HG02970 (cell line): ENCODE data around the gene ACOT4.
"Not testable (repeated sequence)": the region's sequence is repeated elsewhere in the genome, so short reads cannot be mapped to it uniquely, and the experiment has no call there.

Experiments used
- ATAC-seq: cut with Tn5 transposase; IDR thresholded peaks from one replicate; pipeline ENCODE4 v1.9.1; 2021; ENCODE audit warnings: mild to moderate bottlenecking, moderate library complexity, moderate number of reproducible peaks; ENCODE audit not compliant: unreplicated experiment, low FRiP score

Gene ACOT4

DNA sequence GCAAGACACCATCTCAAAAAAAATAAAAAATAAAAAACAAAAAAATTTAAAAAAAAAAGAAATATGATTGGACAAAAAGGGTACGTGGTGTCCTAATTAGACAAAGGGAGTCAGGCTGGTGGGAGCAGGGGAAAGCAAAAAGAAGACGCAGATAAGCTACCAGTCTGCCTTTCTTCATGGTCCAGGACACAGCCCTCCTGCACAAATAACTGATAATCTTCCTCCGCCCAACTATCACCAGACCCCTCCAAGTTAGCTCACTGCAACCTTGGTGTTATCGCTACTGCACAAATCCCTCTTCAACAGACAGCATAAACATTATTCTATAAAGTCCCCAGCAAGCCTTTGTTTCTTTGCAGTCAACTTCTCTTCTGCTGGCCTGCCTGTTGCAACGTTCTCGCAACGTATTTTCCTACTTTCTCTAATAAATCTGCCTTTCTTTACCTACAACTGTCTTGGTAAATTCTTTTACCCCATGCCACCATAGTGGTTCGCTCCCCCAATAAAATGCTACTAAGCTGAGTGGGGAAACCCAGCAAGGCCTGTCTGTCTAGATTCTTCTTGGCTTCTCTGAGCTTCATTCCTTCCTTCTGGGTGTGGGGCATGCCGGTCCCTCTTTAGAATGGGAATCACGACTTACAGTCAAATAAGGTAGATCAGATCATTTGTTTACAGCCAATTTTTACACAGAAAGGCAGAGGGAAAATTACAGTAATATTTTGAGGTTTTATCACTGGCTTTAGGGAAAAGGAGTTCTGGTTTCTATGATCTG is 38.5 kb downstream of the ACOT4 start:
- ATAC-seq, result no peak

DNA sequence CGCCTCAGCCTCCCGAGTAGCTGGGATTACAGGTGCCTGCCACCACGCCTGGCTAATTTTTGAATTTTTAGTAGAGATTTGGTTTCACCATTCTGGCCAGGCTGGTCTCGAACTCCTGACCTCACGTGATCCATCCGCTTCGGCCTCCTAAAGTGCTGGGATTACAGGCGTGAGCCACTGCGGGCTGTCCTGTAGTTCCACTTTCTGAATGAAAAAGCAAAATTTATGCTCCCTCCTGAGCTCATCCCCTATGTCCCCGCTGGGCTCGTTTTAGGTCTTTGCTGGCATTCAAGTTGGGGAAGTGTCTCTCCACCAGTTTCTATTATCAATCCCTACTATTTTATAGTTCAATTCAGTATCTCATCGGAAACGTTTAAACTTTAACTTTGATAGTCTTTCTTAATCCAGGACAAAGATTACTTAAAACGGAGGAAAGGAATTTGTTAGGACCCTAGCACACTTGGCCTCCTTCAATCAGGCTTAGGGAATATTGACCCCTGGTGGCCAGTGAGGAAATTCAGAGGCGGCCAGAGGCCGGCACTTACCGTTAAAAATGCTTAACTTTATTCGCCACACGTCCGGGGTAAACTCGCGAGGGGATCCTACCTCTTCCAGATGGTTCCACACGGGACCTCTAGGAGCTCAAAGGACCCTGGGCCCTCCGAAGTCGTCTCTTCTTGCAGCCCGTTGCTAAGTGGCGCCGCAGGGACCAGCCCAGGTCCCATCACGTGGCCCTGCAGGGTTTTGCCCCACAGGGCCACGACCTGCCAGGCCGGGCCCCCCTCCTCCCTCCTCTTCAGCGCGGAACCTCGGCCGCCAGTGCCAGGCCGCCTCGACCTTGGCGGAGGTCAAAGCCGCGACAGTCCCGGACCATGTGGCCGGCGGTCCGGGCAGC is 41.7 kb downstream of the ACOT4 start:
- ATAC-seq, result no peak

DNA sequence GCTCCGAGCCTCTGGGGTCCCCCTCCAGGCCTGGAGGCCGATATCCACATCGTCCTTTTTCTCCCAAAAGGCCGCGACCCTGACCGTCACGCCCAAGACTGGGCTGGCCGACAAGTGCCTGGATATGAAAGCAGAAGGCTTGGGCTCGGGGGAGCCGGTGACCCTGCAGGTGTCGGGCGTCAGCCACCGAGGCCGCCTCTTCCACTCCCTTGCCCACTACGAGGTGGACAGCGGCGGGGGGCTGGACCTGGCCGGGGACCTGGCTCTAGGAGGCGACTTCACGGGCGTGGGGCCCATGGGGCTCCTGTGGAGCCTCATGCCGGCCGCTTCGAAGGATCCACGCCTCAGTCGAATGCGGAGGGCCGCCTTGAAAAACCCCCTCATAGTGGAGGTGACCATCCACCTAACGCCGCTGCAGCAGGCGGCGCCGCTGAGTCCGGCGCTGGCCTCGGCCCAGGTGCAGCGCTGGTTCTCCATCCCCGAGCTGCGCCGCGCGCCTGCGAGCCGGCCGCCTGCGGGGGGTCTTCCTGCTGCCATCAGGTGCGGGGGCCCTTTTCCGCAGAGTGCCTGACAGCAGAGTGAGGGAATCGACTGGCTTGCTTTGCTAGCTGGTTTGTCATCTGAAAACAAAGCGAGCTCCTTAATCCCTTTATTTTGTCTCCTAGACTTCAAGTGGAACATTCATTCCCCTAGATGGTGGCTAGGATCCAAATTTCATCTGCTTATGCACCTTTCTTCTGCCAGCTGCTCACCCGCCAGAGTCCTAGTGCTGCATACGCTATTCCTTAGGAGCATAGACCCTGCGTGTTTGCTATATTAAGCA is 42.5 kb downstream of the ACOT4 start:
- ATAC-seq, result no peak

DNA sequence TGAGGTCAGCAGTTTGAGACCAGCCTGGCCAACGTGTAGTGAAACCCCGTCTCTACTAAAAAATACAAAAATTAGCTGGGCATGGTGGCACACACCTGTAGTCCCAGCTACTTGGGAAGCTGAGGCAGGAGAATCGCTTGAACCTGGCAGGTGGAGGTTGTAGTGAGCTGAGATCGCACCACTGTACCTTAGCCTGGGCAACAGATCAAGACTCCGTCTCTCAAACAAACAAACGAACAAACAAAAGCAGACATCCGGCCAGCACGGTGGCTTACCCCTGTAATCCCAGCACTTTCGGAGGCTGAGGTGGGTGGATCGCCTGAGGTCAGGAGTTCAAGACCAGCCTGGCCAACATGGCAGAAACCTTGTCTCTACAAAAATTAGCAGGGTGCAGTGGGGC is 44.7 kb downstream of the ACOT4 start:
- not testable (repeated sequence) for ATAC-seq

DNA sequence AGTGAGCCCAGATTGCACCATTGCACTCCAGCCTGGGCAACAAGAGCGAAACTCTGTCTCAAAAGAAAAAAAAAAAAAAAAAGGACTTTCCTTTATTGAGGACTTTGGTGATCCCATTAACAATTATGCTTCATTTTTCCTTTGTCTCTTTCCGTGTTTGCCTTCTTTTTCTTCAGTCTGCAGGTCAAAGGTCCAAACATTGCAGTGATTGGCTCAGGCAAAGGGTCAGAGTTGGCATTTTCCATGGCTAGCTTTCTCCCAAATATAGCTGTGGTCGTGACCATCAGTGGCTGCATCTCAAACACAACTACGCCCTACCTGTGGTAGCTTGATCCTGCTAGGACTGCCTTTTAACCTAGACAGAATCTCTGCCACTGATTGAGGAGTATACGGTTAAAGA is 46.2 kb downstream of the ACOT4 start:
- no peak for ATAC-seq

DNA sequence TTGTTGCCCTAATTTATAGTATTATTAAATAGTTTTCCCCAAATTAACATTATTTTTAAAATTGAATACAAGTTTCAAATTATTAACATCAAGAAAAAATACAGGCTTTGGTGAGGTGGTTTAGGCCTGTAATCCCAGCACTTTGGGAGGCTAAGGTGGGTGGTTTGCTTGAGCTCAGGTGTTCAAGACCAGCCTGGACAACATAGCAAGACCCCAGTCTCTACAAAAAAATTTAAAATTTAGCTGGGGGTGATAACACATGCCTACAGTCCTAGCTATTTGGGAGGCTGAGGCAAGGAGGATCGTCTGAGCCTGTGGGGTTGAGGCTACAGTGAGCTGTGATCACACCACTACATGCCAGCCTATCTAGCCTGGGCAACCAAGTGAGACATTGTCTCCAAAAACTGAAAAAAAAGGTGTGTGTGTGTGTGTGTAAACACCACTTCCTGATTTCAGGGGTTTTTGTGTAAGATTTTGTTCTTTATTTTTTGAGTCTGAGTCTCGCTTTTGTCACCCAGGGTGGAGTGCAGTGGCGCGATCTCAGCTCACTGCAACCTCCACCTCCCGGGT is 49.2 kb downstream of the ACOT4 start:
- no peak for ATAC-seq

DNA sequence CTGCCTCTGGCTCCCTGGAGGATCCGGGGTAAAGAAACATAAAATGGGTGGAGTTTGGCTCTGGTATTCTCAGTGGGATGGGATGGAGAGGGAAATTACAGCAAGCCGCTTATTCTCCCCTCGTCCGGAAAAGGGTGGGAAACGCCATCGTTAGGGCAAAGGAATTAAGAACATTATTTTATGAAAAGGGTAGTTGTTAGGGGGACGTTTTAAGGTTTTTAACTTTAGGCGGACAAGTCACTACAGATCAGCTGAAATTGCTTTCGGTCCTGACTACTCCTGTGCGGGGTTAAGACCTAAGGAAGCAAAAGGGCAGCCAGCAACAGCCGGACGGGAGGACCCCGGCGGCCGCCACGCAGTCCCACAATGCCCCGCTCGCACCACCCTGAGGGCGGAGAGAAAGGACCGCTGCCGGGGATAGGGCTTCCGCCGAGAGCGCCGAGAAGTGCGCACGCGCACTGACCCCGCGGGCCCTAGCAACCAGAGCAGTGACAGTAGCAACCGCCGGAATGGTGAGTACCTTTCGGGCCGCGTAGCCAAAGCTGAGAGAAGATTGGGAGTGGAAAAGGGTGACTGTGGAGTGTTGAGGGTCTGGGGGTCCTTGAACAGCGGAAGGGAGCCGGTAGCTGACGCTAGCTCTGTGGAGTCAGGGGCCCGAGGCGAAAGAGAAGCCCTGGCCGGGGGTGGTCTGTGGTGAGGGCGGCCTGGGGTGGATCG is 53.0 kb downstream of the ACOT4 start, which contains the start of gene DNAL1:
Gene DNAL1 (plus strand): TSS at position 456 of the 717 bp plus-strand sequence. CDS start 54 bp downstream, at position 510.
- ATAC-seq, result peak; percentile 95

DNA sequence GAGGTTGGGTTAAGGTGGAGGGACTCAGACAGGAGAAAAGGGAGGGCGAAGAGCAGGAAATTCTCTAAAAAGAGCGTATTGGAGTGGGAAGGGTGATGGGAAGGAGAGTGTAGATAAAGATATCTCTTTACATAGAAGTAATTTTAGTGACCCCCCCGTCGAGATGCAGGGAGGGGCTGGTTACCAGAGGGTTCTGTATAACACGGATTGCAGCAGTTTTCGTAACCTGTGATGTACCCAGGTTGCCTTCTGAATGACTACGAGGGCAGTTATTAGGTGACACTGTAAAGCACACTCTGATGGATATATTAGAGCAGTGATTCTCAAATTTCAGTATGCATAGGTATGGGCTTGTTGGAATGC is 53.6 kb downstream of the ACOT4 start:
- ATAC-seq, result no peak
